Inflammatory macrophage treated with lipopolysaccharide for 1 hour (primary cell): Measurements from ENCODE around the gene HCN2.
"Not testable (repeated sequence)": the region's sequence is repeated elsewhere in the genome, so short reads cannot be mapped to it uniquely, and the experiment has no call there.

Experiments
- DNase-seq, 2 donors: peaks; one replicate each; pipeline ENCODE4 v3.0.0-alpha.2; 2020 to 2022

Gene HCN2

GRCh38 chr19:607301-608154, 17.8 kb downstream of the HCN2 start:
- no peak for DNase-seq

DNA sequence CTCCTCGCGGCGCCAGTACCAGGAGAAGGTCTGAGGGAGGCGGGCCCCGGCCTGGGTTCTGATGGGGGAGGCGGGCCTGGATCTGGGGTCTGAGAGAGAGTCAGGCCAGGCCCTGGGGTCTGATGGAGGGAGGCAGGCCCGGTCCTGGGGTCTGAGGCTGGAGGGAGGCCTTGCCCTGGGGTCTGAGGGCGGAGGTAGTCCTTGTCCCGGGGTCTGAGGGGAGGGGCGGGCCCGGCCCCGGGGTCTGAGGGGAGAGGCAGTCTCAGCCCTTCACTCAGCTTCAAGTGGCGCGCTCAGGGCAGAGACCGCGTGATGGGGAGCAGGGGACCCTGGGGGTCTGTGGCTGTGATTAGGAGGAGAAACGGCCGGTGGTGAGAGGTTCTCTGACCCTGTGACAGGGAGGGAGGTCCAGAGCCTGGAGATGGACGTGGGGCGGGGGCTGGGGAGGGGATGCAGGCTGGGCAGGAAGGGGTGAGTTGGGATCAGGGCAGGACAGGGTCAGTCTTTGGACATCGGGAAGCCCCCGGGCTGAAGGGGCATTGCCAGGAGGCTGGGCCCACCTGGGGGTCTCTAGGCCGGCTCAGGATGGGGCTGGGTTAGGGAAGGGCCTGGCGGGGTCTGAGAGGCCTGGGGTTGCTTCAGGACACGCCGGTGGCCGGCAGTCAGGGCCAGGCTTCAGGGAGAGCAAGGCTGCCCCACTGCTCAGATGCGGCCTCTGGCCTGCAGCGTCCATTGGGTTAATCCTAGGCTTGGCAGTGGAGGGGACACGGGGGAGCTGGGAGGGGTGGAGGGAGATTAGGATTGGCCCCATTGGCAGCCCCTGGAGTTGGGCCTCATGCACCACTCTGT, 18.7 kb downstream of the HCN2 start:
- no peak for DNase-seq

GRCh38 chr19:609004-609346, 19.3 kb downstream of the HCN2 start:
- peak; percentile 25 to 28 for DNase-seq

DNA sequence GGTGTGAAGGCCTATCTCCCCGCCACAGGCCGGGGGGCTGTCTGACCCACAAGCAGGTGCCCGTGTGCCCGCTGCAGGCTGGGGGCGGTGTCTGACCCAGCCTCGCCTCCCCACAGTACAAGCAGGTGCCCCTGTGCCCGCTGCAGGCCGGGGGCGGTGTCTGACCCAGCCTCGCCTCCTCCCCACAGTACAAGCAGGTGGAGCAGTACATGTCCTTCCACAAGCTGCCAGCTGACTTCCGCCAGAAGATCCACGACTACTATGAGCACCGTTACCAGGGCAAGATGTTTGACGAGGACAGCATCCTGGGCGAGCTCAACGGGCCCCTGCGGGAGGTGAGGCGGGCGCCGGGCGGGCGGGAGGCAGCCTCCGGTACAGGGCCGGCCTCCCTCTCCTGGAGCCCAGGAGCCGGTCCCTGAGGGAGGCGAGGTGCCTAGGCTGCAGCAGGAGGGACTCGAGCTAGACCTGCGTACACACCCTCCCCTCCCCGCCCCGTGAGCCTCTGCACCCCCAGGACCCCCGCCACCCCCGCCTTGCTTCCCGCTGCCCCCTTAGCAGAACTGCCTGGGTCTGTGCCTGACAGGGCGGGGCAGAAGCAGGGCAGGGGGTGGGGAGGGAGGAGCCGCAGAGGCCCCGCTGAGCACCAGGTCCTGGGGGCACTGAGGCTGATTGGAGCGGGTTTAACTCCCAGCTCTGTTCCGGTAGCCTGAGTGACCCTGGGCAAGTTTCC, 20.6 kb downstream of the HCN2 start:
- no peak for DNase-seq

DNA sequence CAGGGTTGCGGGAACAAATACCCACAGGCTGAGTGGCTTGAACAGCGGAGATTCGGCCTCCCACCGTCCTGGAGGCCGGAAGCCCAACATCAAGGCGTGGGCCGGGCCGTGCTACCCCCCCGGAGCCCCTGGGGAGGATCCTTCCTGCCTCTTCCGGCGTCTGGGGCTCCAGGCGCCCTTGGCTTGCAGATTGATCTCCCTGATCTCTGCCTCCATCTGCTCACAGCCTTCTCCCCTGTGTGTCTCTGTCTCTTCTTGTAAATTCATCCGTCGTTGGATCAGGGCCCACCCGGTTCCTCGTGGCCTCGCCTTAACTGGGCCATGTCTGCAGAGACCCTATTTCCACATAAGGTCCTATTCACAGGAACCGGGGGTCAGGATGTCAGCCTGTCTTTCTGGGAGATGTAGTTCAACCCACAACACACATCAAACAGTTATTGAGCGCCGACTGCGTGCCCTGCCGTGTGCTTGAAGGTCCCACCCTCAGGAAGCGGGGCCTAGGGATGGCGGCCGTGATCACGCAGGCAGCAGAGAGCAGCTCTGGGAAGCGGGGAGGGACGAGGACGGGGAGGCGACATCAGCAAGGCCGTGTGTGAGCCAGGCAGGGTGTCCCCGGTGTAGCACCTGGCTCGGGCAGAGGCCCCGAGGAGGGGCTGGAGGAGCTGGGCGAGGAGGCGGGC, 21.3 kb downstream of the HCN2 start:
- no peak for DNase-seq

DNA sequence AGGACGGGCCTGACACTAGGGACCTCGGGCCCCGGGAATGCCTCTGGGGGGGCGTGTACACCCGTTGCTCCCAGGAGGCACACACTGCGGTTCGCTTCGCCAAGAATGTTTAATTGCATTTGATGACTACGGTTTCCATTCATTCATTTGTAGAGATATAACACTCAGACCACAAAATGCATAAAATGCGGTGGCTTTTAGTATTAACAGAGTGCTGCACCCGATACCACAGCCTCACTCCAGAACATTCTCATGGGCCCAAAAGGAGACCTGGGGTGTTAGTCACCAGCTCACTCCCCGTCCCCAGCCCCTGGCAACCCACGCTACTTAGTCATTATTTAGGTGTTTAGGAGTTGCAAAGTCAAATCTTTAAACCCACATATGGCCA, 21.8 kb downstream of the HCN2 start:
- no peak for DNase-seq

DNA sequence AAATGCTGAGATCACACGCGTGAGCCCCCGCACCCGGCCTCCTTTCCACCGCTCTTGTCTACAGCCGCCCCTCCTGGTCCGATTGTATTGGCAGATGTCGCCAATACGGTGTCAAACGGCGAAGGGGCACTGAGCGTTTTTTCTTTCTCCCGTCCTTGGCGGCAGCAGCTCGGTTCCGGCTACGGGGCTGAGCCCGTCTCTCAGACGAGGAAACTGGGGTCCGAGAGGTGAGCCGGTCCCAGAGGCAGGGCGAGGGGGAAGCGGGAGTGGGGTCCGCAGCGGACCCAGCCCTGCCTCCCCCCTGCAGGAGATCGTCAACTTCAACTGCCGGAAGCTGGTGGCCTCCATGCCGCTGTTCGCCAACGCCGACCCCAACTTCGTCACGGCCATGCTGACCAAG, 23.3 kb downstream of the HCN2 start:
- no peak for DNase-seq

DNA sequence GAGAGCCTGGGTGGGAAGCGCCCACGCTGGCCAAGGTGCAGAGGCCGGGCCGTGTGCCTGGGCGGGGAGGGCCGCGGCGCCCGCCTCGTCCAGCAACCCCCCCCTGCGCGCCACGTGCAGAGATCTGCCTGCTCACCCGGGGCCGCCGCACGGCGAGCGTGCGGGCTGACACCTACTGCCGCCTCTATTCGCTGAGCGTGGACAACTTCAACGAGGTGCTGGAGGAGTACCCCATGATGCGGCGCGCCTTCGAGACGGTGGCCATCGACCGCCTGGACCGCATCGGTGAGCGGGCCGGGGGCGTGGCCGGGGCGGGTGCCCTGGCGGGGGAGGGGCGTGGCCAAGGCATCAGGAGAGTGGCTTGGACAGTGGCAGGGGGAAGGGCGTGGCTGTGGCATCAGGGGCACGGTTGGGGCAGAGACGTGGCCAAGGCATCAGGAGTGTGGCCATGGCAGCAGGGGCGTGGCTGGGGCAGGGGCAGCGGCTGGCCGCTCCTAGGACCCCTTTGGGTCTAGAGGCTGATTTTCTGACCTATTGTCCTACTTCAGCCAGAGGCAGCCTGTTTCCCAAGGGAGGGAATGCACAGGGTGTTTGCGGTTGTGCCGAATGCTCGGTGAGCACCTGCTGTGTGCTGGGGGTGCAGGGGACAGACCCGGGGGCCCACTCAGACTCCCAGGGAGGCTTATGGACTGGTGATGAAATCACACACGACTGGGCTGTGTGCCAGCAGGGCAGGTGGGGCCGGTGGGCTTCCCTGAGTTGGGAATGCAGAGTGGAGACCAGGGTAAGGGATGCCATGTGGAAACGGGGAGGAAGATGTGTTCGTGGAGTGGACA, 24.3 kb downstream of the HCN2 start:
- no peak for DNase-seq

DNA sequence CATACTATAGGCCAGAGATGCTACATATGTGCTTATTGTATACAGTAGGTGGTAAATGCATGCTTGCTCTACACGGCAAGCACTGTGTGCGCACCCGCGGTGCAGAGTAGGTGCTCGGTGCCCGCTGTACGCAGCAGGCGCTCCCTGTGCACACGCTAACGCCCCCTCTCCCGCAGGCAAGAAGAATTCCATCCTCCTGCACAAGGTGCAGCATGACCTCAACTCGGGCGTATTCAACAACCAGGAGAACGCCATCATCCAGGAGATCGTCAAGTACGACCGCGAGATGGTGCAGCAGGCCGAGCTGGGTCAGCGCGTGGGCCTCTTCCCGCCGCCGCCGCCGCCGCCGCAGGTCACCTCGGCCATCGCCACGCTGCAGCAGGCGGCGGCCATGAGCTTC, 25.9 kb downstream of the HCN2 start:
- DNase-seq, result peak; percentile 11 to 17

- DNase-seq, result no peak
Measured at GRCh38 chr19:616062-616700, 26.5 kb downstream of the HCN2 start.

DNA sequence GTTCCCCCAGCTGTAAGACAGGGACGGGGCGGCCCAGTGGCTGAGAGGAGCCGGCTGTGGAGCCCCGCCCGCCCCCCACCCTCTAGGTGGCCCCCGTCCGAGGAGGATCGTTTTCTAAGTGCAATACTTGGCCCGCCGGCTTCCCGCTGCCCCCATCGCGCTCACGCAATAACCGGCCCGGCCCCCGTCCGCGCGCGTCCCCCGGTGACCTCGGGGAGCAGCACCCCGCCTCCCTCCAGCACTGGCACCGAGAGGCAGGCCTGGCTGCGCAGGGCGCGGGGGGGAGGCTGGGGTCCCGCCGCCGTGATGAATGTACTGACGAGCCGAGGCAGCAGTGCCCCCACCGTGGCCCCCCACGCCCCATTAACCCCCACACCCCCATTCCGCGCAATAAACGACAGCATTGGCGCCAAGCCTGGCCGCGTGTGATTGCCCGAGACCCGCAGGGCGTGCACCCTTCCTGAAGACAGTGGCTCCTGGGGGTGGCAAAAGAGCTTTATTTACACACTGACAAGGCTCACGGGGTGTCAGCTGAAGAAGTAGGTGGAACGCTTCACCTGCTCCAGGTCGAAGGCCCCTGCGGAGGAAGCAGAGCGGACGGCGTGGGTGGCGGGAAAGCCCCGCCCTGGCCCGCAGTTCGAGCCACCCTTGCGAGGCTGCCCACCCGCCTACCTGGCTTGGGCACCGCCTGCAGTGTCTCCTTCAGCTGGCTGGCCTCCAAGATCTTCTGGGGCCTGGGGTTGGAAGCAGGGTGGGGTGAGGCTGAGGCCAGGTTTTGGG, 27.3 kb downstream of the HCN2 start:
- no peak for DNase-seq

GRCh38 chr19:617551-618246, 28.0 kb downstream of the HCN2 start:
- DNase-seq, result no peak

DNA sequence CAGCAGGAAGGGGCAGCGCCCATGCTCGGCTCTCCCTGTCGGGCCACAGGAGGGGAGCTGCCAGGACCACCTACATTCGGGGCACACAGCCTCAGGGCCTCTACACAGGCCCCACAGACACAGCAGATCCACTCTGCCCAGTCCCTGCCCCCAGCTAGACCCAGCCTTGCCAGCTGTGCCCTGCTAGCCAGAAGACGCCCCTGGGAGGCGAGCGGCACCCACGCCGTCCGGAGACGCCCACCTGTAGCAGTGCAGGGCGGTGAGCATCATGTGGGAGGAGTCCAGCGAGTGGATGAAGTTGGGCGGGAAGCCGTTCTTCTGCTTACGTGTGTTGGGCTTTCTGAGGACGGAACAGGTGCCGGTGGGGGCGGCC, 28.6 kb downstream of the HCN2 start:
- no peak for DNase-seq

GRCh38 chr19:618674-619285, 29.1 kb downstream of the HCN2 start:
- no peak for DNase-seq

GRCh38 chr19:619286-620002, 29.8 kb downstream of the HCN2 start:
- DNase-seq, result no peak

DNA sequence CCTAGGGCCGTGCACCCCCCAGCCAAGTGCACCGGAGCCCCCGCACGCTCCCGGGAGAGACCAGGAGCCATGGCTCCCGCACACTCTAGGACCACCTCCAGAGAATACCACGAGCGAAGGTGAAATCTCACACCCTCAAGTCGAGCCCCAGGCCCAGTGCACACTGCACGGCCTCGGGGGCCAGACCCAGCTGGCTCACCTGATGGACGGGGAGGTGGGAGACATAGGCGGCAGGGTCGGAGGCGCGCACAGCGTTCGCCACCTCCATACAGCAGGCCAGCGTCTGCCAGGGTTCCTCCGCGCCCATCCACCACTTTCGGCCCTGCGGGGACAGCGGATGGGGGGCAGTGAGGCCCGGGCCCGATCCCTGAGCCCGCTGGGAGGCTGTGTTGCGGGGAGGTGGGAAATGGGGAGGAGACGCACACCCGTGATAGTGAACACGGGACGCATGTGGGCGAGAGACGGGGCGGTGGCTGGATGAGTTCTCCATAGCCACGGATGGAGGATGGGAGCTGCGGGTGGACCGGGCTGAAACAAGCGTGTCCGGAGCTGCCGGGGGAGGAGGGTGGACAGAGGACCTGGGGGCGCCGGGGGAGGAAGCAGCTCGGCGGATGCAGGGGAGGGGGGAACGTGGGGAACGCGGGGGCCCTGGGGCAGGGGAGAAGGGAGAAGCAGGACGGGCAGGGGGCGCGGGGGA, 30.6 kb downstream of the HCN2 start:
- DNase-seq, result no peak

GRCh38 chr19:621191-621590, 31.5 kb downstream of the HCN2 start:
- DNase-seq, result not testable (repeated sequence)

- no peak for DNase-seq
Measured at GRCh38 chr19:621819-622218, 32.1 kb downstream of the HCN2 start.
